H1 (cell line): ENCODE data around the gene IFNA1. TPM values are rescaled to one million over a fixed set of nuclear protein-coding genes. Genes with fewer than 3 reads are reported as not detected.

Experiments
- CTCF ChIA-PET: fragments of 300-600 bp; sonication (Branson Sonifier 250); formaldehyde crosslinking; loops from one replicate; lab custom pipeline; 2021; ENCODE audit not compliant: partially characterized antibody; lab: Charles Lee
- POLR2A ChIA-PET: fragments of 300-600 bp; sonication (Branson Sonifier 250); formaldehyde crosslinking; loops from one replicate; lab custom pipeline; 2021; ENCODE audit warnings: inconsistent platforms; ENCODE audit not compliant: partially characterized antibody; lab: Charles Lee
- DNase-seq, 2 experiments: peaks; one replicate each; pipeline versions ENCODE4 v3.0.0 to v3.0.0-alpha.2; 2010 to 2022; ENCODE audit warnings: low spot score in 2 of 2, low read depth in 1 of 2, mixed read lengths in 1 of 2
- FAIRE-seq: peaks from 2 replicates; lab custom pipeline; 2011; peaks lifted over from hg19 to GRCh38; lab: Jason Lieb, UNC
- H2AFZ ChIP-seq: 2 replicates; pipeline ENCODE4 v1.8.1; 2012; ENCODE audit warnings: low read length, inconsistent platforms
- H2AK5ac ChIP-seq: 2 replicates; pipeline ENCODE4 v1.6.1; 2013; ENCODE audit warnings: low read depth, low read length
- H2BK120ac ChIP-seq: replicated peaks from 2 replicates; pipeline ENCODE3; 2013; ENCODE audit warnings: low read depth, low read length, inconsistent platforms
- H2BK12ac ChIP-seq: 2 replicates; pipeline ENCODE4 v1.6.1; 2013; ENCODE audit warnings: low read depth, low read length
- H2BK15ac ChIP-seq: 2 replicates; pipeline ENCODE4 v1.6.1; 2013; ENCODE audit warnings: low read length
- H2BK20ac ChIP-seq: 2 replicates; pipeline ENCODE4 v1.6.1; 2013; ENCODE audit warnings: low read length
- H2BK5ac ChIP-seq: 2 replicates; pipeline ENCODE4 v1.6.1; 2013; ENCODE audit warnings: low read depth, low read length
- H3K14ac ChIP-seq: 2 replicates; pipeline ENCODE4 v1.6.1; 2013; ENCODE audit warnings: inconsistent platforms; ENCODE audit not compliant: insufficient read length
- H3K18ac ChIP-seq: 2 replicates; pipeline ENCODE4 v1.6.1; 2013; ENCODE audit warnings: low read length; ENCODE audit errors: extremely low read depth
- H3K23ac ChIP-seq: 2 replicates; pipeline ENCODE4 v1.6.1; 2013; ENCODE audit warnings: inconsistent platforms; ENCODE audit not compliant: insufficient read length
- H3K23me2 ChIP-seq: 2 replicates; pipeline ENCODE4 v1.6.1; 2013; ENCODE audit warnings: low read depth, low read length
- H3K27ac ChIP-seq: 2 replicates; pipeline ENCODE4 v1.6.1; 2011; ENCODE audit warnings: low read depth, low read length, inconsistent platforms
- H3K27me3 ChIP-seq, 4 experiments: replicated peaks in 1 of 4; 1 replicate in 1 of 4; 2 replicates in 3 of 4; pipeline versions ENCODE4 v1.6.1 to v1.8.1; 2011 to 2013; ENCODE audit warnings: low read length in 3 of 4, mild to moderate bottlenecking in 3 of 4, inconsistent platforms in 2 of 4, mixed read lengths in 2 of 4, moderate library complexity in 1 of 4; ENCODE audit not compliant: control insufficient read depth in 3 of 4, insufficient read depth in 3 of 4; ENCODE audit errors: extremely low read depth in 1 of 4
- H3K36me3 ChIP-seq, 4 experiments: 2 replicates each; pipeline versions ENCODE4 v1.6.1 to v1.8.1; 2011 to 2013; ENCODE audit warnings: mild to moderate bottlenecking in 4 of 4, low read length in 3 of 4, moderate library complexity in 2 of 4, control low read depth in 1 of 4, inconsistent platforms in 1 of 4; ENCODE audit not compliant: insufficient read depth in 4 of 4, control insufficient read depth in 2 of 4
- H3K4ac ChIP-seq: replicated peaks from 2 replicates; pipeline ENCODE3; 2013; ENCODE audit warnings: low read length, low read depth, mixed read lengths, inconsistent platforms; ENCODE audit not compliant: insufficient read length
- H3K4me1 ChIP-seq, 4 experiments: replicated peaks in 1 of 4; 1 replicate in 1 of 4; 2 replicates in 3 of 4; pipeline versions ENCODE4 v1.6.1 to v1.8.1; 2011 to 2013; ENCODE audit warnings: low read length in 3 of 4, inconsistent platforms in 2 of 4, mixed read lengths in 1 of 4; ENCODE audit not compliant: insufficient read depth in 4 of 4, control insufficient read depth in 3 of 4
- H3K4me2 ChIP-seq, 2 experiments: 2 replicates each; pipeline versions ENCODE4 v1.6.1 to v1.8.1; 2011 to 2013; ENCODE audit warnings: low read depth in 2 of 2, low read length in 2 of 2, control low read depth in 1 of 2, inconsistent platforms in 1 of 2, mild to moderate bottlenecking in 1 of 2; ENCODE audit not compliant: insufficient read depth in 1 of 2
- H3K4me3 ChIP-seq, 4 experiments: fragments of 200-600, 300-600 bp in 1 of 4; sonication (generic), shearing (Covaris generic), sonication (Bioruptor Twin) in 1 of 4; 2 replicates each; pipeline versions ENCODE4 v1.5.1 to v1.8.1; 2011 to 2016; ENCODE audit warnings: low read length in 4 of 4, low read depth in 3 of 4, control low read depth in 2 of 4, inconsistent platforms in 2 of 4, mild to moderate bottlenecking in 2 of 4, mixed read lengths in 1 of 4, moderate library complexity in 1 of 4; ENCODE audit not compliant: insufficient read depth in 2 of 4; ENCODE audit errors: extremely low read depth in 1 of 4
- H3K56ac ChIP-seq: replicated peaks from 2 replicates; pipeline ENCODE3; 2013; ENCODE audit warnings: low read depth, mild to moderate bottlenecking, mixed read lengths, low read length, inconsistent platforms; ENCODE audit not compliant: insufficient read length
- H3K79me1 ChIP-seq: 2 replicates; pipeline ENCODE4 v1.6.1; 2013; ENCODE audit warnings: low read depth, low read length, control low read depth
- H3K79me2 ChIP-seq, 2 experiments: 2 replicates each; pipeline versions ENCODE4 v1.6.1 to v1.8.1; 2012 to 2013; ENCODE audit warnings: low read length in 2 of 2, mild to moderate bottlenecking in 2 of 2, inconsistent platforms in 1 of 2; ENCODE audit not compliant: insufficient read depth in 2 of 2, control insufficient read depth in 1 of 2
- H3K9ac ChIP-seq, 4 experiments: replicated peaks in 1 of 4; 1 replicate in 1 of 4; 2 replicates in 3 of 4; pipeline versions ENCODE4 v1.6.1 to v1.8.1; 2011 to 2013; ENCODE audit warnings: low read depth in 3 of 4, low read length in 3 of 4, control low read depth in 2 of 4, mild to moderate bottlenecking in 2 of 4, moderate library complexity in 2 of 4, inconsistent platforms in 1 of 4; ENCODE audit errors: extremely low read depth in 1 of 4
- H3K9me3 ChIP-seq, 2 experiments: 2 replicates each; pipeline versions ENCODE4 v1.6.1 to v1.8.1; 2012 to 2013; ENCODE audit warnings: mild to moderate bottlenecking in 2 of 2, moderate library complexity in 2 of 2, control low read depth in 1 of 2, inconsistent platforms in 1 of 2, low read depth in 1 of 2, low read length in 1 of 2, mixed read lengths in 1 of 2; ENCODE audit not compliant: insufficient read depth in 2 of 2
- H4K20me1 ChIP-seq, 2 experiments: replicated peaks in 1 of 2; 2 replicates each; pipeline versions ENCODE3 to v1.8.1; 2011 to 2013; ENCODE audit warnings: inconsistent platforms in 2 of 2, low read length in 2 of 2, mild to moderate bottlenecking in 1 of 2; ENCODE audit not compliant: insufficient read depth in 2 of 2, control insufficient read depth in 1 of 2
- H4K5ac ChIP-seq: 2 replicates; pipeline ENCODE4 v1.6.1; 2013; ENCODE audit warnings: low read length, low read depth, mixed read lengths, inconsistent platforms; ENCODE audit not compliant: insufficient read length
- H4K8ac ChIP-seq: 2 replicates; pipeline ENCODE4 v1.8.0; 2013; ENCODE audit warnings: mild to moderate bottlenecking, moderate library complexity, low read length, inconsistent platforms; ENCODE audit not compliant: insufficient read depth; ENCODE audit errors: extremely low read depth
- H4K91ac ChIP-seq: replicated peaks from 2 replicates; pipeline ENCODE3; 2013; ENCODE audit warnings: low read length, mixed read lengths, inconsistent platforms; ENCODE audit not compliant: insufficient read length
- CBX8 ChIP-seq: fragments of 300-800, 300-1000 bp; sonication (generic); IDR thresholded peaks from 2 replicates; pipeline ENCODE4 v1.7.1; 2016; ENCODE audit warnings: low read depth, low read length, borderline replicate concordance
- CREB1 ChIP-seq: IDR thresholded peaks from 2 replicates; pipeline ENCODE4 v1.6.1; 2012; ENCODE audit warnings: inconsistent platforms
- HDAC6 ChIP-seq: IDR thresholded peaks from one replicate; pipeline ENCODE4 v1.7.1; 2012; ENCODE audit warnings: low read depth, mild to moderate bottlenecking, inconsistent platforms, low read length, moderate library complexity
- JUN ChIP-seq: IDR thresholded peaks from 2 replicates; pipeline ENCODE4 v1.6.1; 2011; ENCODE audit warnings: low read depth, mild to moderate bottlenecking, improper control_type of control experiment, low read length
- JUND ChIP-seq: IDR thresholded peaks from 2 replicates; pipeline ENCODE4 v1.6.1; 2011; ENCODE audit warnings: mild to moderate bottlenecking, improper control_type of control experiment, low read length
- POLR2A ChIP-seq, 2 experiments: IDR thresholded peaks; 1 replicate in 1 of 2; 2 replicates in 1 of 2; pipeline ENCODE4 v1.6.1; 2011; ENCODE audit warnings: low read depth in 2 of 2, low read length in 2 of 2, mild to moderate bottlenecking in 2 of 2; ENCODE audit errors: control extremely low read depth in 1 of 2
- RXRA ChIP-seq: IDR thresholded peaks from 2 replicates; pipeline ENCODE4 v1.6.1; 2011; ENCODE audit warnings: low read depth, mild to moderate bottlenecking, low read length, moderate library complexity; ENCODE audit not compliant: insufficient read depth
- SP1 ChIP-seq: IDR thresholded peaks from 2 replicates; pipeline ENCODE4 v1.6.1; 2011; ENCODE audit warnings: low read depth, low read length
- SP2 ChIP-seq: IDR thresholded peaks from 2 replicates; pipeline ENCODE4 v1.6.1; 2012; ENCODE audit warnings: mild to moderate bottlenecking, low read length, inconsistent platforms
- TAF1 ChIP-seq: IDR thresholded peaks from 2 replicates; pipeline ENCODE4 v1.6.1; 2011; ENCODE audit warnings: mild to moderate bottlenecking, low read depth, low read length
- ZNF274 ChIP-seq: IDR thresholded peaks from 2 replicates; pipeline ENCODE4 v1.7.0; 2012; ENCODE audit warnings: low read length, borderline replicate concordance; ENCODE audit errors: extremely low read depth
- WGBS, 2 experiments: shearing (Covaris generic) in 1 of 2; methylation state at CpG; one replicate each; pipeline versions ENCODE4 v1.1.6 to v1.1.7; 2013 to 2015; ENCODE audit warnings: low lambda C conversion rate in 2 of 2, mixed read lengths in 2 of 2, inconsistent platforms in 1 of 2, low coverage in 1 of 2, missing lambda C conversion rate in 1 of 2; ENCODE audit not compliant: insufficient replicate concordance in 2 of 2, insufficient coverage in 1 of 2, insufficient read length in 1 of 2; ENCODE audit errors: extremely low coverage in 1 of 2, missing lambda C conversion rate in 1 of 2; 5-methylcytosine and 5-hydroxymethylcytosine counted together
- polyA plus RNA-seq, 7 experiments: library from polyadenylated mRNA; depleted of rRNA in 3 of 7; stranded (reverse) in 5 of 7; unstranded in 2 of 7; fragments of >200 nt in 5 of 7; fragments of 200-250 nt in 2 of 7; gene quantifications; 1 replicate in 5 of 7; 2 replicates in 1 of 7; 4 replicates in 1 of 7; pipeline versions ENCODE4 v1.2.1 to v1.2.3, GENCODE V29; 2011 to 2013; ENCODE audit warnings: missing spikeins in 2 of 7, mixed read lengths in 2 of 7
- total RNA-seq: library from RNA; stranded (reverse); fragmentation: NEBNext Ultra II Directional; extraction: Animal tissue kit (Norgen Biotek cat#: 25700); gene quantifications from 2 replicates; pipeline ENCODE4 v1.2.1, GENCODE V29; 2021
- TF ChIP-seq, protein P1 (sequence below), 3 experiments: IDR thresholded peaks; 1 replicate in 2 of 3; 2 replicates in 1 of 3; pipeline versions ENCODE4 v1.5.1 to v1.6.1; 2011; ENCODE audit warnings: low read length in 3 of 3, mild to moderate bottlenecking in 3 of 3, inconsistent platforms in 2 of 3, low read depth in 1 of 3, moderate library complexity in 1 of 3; ENCODE audit not compliant: insufficient read depth in 1 of 3; ENCODE audit errors: control extremely low read depth in 1 of 3

Gene IFNA1
- total and polyA plus RNA-seq, 2 of the 8 experiments (the other 6 are each of a cell fraction or from before 2014, with no cell fraction given): not detected

DNA sequence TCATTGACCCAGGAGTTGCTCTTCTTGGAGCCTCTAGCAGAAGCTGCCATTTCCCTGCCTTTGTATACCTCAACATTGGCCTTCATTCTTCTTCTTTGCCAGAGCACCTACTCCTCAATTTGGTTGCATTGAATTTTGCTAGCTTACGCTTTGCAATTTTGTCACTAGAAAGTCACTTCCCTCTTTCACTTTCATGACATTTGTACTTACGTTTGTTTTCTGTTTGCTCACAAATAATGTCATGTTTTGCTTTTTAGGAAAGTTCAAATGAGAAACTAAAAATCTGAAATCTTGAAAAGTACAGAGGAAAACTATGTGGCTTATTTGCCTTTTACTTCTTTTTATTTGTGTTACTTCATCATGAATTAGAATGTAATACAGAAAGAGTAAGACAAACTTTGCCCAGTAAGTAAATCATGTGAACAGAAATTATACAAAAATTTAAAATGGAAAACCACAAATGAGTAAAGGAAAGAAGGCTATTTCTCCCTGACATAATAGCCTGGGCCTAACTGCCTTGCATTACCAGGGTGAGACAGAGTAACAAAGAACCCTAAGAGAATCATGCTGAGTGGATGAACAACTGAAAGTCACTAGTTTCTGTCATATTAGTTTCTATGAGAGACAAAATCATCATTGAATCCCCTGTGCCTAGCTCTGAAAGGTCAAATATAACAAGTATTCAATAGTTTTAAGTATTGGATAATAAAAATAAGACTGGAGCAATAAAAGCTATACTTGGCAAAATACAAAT, 7.4 kb upstream of the IFNA1 start:
- ChIA-PET POLR2A (no interaction called here), CTCF (interaction anchor here (0.7 to 4.6 kb wide), 8 partner anchors 13 to 180 kb away, joined by 3 to 36 read pairs (median 9); no protein-coding TSS in a partner anchor)
- Histone ChIP-seq H2AK5ac (no peak overlapping the region), H2BK12ac (no peak overlapping the region), H3K56ac (no peak overlapping the region), H3K79me2 (no peaks in the 10 kb centered on the region), H2AFZ (no peak overlapping the region), H2BK15ac (no peak overlapping the region), H3K4me3 (no peak overlapping the region), H3K23ac (no peak overlapping the region), H3K27ac (no peak overlapping the region), H2BK120ac (no peak overlapping the region), H3K36me3 (no peaks in the 10 kb centered on the region), H4K5ac (no peak overlapping the region), H3K79me1 (no peaks in the 10 kb centered on the region), H3K4ac (no peak overlapping the region), H2BK20ac (no peak overlapping the region), H4K8ac (no peak overlapping the region), H3K9me3 (no peaks in the 10 kb centered on the region), H4K20me1 (no peaks in the 10 kb centered on the region), H2BK5ac (no peak overlapping the region), H4K91ac (no peak overlapping the region), H3K9ac (no peak overlapping the region), H3K27me3 (no peaks in the 10 kb centered on the region), H3K14ac (no peak overlapping the region), H3K4me1 (peaks cover 0 to 8% (median 0%) of the 10 kb centered on the region in 4 experiments; a peak in 1 of 7 replicates), H3K18ac (no peak overlapping the region), H3K4me2 (no peak overlapping the region), H3K23me2 (no peaks in the 10 kb centered on the region)
- DNase-seq (no peak), FAIRE-seq (no peak)
- 94% methylated on average over 2 of the region's 2 CpGs; no CpG with 5 or more reads in 1 of the 2 experiments for WGBS, 2 experiments
- no peak for TF ChIP-seq JUN
- TF ChIP-seq, protein P1, sequence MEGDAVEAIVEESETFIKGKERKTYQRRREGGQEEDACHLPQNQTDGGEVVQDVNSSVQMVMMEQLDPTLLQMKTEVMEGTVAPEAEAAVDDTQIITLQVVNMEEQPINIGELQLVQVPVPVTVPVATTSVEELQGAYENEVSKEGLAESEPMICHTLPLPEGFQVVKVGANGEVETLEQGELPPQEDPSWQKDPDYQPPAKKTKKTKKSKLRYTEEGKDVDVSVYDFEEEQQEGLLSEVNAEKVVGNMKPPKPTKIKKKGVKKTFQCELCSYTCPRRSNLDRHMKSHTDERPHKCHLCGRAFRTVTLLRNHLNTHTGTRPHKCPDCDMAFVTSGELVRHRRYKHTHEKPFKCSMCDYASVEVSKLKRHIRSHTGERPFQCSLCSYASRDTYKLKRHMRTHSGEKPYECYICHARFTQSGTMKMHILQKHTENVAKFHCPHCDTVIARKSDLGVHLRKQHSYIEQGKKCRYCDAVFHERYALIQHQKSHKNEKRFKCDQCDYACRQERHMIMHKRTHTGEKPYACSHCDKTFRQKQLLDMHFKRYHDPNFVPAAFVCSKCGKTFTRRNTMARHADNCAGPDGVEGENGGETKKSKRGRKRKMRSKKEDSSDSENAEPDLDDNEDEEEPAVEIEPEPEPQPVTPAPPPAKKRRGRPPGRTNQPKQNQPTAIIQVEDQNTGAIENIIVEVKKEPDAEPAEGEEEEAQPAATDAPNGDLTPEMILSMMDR (IDR thresholded peaks at IDR 0.05; ENCODE audit: control extremely low read depth in 1 of 3, insufficient read depth in 1 of 3, low read depth in 1 of 3, low read length in 3 of 3): no peak
- no peak for TF ChIP-seq HDAC6
- no peak for TF ChIP-seq JUND
- no peak for TF ChIP-seq TAF1
- no peak for TF ChIP-seq ZNF274
- TF ChIP-seq CBX8: no peak
- no peak for TF ChIP-seq POLR2A (IDR thresholded peaks at IDR 0.05; ENCODE audit: control extremely low read depth in 1 of 2, low read depth in 2 of 2, low read length in 2 of 2)
- TF ChIP-seq RXRA: no peak
- TF ChIP-seq SP2: no peak
- TF ChIP-seq CREB1: no peak
- TF ChIP-seq SP1: no peak
